HG03066 (cell line): ENCODE data around the gene KRTAP9-3.
"Not testable (repeated sequence)": the region's sequence is repeated elsewhere in the genome, so short reads cannot be mapped to it uniquely, and the experiment has no call there.

Experiments
- ATAC-seq: cut with Tn5 transposase; IDR thresholded peaks from one replicate; pipeline ENCODE4 v1.9.1; 2021; ENCODE audit warnings: low read depth; ENCODE audit not compliant: unreplicated experiment

KRTAP9-3 gene

GRCh38 chr17:41249637-41250240 is 17.5 kb downstream of the KRTAP9-3 start, which contains the start of gene KRTAP9-4:
Gene KRTAP9-4, plus strand, starts transcription at chr17:41249687. Its CDS starts 34 bp downstream, at chr17:41249721.
- not testable (repeated sequence) for ATAC-seq

DNA sequence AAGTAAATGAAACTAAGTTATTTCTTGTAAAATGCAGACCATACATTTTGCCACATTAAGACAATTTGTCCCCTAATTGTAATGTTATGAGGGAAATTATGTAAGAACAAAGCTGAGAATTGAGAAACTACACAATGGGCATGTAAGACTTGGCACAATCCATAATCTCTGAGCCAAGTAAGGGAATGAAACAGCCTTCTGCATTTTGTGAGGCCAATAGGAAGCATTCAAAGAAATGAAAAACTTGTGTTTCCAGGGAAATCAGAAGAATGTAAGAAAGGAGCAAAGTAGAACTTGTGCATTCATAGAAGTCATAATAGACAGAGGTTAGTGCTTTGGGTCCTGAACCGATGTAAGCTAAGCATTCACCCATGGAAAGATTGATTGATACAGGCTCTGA is 19.0 kb downstream of the KRTAP9-3 start:
- no peak for ATAC-seq

- no peak for ATAC-seq
Observed at GRCh38 chr17:41254861-41255260, 22.6 kb downstream of the KRTAP9-3 start.

GRCh38 chr17:41255381-41256290 is 23.4 kb downstream of the KRTAP9-3 start, which contains the start of gene KRTAP9-9:
Gene KRTAP9-9, plus strand, starts transcription at chr17:41255384.
- not testable (repeated sequence) for ATAC-seq

DNA sequence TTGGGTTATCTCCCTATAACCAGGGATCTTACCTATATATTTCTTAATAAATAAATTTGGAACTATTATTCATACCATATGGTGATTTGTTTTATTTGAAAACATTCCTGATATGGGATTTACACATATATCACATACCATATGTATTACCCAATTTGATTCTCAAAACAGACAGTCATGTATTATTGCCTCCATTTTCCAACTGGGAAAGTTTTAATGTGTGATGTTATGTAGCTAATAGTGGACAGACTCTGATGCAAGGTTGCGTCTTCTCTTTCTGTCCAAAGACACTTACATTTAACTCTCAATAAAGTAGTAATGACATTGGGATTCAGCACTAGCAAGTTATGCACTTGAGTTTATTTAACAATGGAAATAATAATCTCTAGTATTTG is 24.0 kb downstream of the KRTAP9-3 start:
- ATAC-seq: no peak

DNA sequence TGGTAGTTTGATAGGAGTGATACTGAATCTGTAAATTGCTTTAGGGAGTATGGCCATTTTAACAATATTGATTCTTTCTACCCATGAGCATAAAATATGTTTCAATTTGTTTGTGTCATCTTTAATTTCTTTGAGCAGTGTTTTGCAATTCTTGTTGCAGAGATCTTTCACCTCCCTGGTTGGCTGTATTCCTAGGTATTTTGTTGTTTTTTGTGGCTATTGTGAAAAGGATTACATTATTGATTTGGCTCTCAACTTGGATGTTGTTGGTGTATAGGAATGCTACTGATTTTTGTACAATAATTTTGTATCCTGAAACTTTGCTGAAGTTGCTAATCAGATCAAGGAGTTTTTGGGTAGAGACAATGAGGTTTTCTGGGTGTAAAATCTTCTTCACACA is 26.2 kb downstream of the KRTAP9-3 start:
- ATAC-seq: no peak

DNA sequence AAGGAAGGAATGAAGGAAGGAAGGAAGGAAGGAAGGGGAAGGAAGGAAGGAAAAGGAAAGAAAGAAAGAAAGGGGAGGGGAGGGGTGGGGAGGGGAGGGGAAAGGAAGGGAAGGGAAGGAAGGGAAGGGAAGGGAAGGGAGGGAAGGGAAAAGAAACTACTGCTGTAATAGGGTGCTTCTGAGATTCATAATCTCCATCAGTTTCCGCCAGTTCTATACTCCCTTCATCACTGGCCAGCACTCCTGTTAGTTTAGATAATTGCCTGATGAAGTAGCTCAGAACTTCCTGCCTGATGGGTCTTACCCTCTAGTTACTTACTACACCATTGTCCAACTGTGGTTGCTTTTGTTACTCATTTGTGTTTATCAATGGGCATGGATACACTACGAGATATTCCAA is 31.0 kb downstream of the KRTAP9-3 start:
- ATAC-seq: no peak

DNA sequence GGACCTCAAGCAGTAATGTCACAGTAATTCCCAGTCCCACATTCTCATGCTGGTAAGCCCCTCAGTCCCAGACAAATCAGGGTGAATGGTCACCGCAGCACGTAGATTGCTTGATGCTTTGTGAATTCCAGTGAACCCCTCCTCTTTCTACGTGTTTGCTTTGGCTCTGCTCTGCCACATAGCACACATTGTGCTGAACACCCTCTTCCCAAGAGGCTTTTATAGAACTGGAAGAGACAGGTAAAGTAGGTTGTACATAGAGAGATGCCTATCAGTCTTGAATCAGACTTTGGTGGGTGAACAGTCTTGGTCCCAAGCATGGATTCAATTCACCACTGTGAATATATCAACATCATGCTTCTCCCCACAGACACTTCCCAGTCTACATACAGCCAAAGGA is 32.4 kb downstream of the KRTAP9-3 start:
- no peak for ATAC-seq

DNA sequence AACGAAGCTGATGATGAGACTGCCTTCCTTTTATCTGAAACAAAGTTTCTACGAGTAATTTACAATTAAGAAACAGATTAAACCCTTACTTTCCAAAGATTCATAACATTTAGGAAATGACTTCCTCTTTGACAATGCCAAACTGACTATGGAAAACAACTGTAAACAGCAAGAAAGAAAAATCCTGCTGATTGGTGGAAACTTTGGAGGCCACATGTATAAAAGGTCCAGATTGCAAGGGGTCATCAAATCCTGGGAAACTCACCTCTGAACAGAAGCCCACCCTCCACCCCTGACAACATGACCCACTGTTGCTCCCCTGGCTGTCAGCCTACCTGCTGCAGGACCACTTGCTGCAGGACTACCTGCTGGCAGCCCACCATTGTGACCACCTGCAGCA is 32.8 kb downstream of the KRTAP9-3 start, which contains the start of gene KRTAP9-6:
TSS of gene KRTAP9-6 (plus strand) at position 301 of the 400 bp plus-strand sequence. CDS start at position 301, 0 bp downstream.
- no peak for ATAC-seq

DNA sequence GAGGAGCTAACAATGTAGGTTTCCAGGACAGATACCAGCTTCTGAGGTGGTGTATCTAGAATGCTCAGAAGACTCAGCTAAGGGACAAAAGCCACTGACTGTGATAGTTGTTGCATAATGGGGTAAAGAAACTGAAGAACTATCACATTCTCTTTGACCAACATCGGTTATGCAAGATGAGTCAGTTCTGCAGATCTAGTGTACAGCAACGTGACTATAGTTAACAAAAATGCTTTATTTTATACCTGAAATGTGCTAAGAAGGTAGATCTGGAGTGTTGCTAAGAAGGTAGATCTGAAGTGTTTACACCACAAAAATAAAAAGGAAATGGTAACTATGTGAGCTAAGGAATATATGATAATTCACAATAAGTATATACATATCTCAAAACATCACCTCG is 35.5 kb downstream of the KRTAP9-3 start:
- no peak for ATAC-seq

DNA sequence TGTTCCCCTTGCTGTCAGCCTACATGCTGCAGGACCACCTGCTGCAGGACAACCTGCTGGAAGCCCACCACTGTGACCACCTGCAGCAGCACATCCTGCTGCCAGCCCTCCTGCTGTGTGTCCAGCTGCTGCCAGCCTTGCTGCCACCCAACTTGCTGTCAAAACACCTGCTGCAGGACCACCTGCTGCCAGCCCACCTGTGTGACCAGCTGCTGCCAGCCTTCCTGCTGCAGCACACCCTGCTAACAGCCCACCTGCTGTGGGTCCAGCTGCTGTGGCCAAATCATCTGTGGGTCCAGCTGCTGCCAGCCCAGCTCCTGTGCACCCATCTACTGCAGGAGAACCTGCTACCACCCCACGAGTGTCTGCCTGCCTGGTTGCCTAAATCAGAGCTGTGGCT is 39.1 kb downstream of the KRTAP9-3 start:
- ATAC-seq: not testable (repeated sequence)

GRCh38 chr17:41271858-41272257 is 39.6 kb downstream of the KRTAP9-3 start:
- no peak for ATAC-seq

GRCh38 chr17:41275648-41276190 is 43.5 kb downstream of the KRTAP9-3 start, which contains the start of gene KRTAP9-7:
Gene KRTAP9-7, plus strand, starts transcription at chr17:41275698. Its CDS starts 0 bp downstream, at chr17:41275698.
- not testable (repeated sequence) for ATAC-seq

GRCh38 chr17:41278176-41278955 is 46.1 kb downstream of the KRTAP9-3 start:
- no peak for ATAC-seq
